Measurements from ENCODE around the gene AHSA1. TPM values are rescaled to one million over a fixed set of nuclear protein-coding genes. Genes with fewer than 3 reads are reported as not detected.

The AHSA1 gene
- total RNA-seq (2022; extraction: Qiagen RNA extraction; ENCODE audit: low read depth), result 234 to 329 TPM (median 287 TPM) in 5 replicates

DNA sequence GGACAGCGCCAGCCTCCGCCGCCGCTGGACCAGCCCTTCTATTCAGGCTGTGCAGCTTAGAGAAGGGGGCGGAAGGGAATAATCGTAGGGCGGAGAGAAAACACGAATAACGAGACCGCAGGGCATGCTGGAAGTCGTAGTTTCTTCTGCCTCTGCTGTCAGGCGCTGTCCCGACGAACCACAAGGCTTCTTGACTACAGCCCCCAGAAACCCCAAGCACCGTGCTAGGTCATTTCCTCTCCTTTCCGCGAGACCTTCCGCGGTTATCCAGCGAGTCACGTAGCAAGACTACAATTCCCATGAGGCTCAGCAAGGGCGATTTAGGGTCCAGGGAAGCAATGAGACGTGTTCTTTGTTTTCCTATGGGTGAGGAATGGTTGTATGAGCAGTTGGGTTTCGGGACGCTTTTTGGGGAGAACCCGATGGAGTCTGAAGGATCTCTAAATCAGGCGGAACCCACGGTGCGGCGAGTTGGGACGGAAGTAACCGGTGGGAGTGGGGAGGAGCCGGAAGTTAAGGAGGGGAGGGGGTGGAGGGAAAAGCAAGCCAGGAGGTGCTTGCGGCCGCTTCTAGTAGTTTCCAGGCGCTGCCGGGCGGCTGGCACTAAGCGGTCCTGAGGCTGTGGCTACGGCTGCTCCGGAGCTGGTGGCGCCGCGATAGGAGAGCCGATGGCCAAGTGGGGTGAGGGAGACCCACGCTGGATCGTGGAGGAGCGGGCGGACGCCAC is at the start of gene AHSA1, which contains the start of gene VIPAS39:
AHSA1 (plus strand) TSS at position 572 of the 727 bp plus-strand sequence; CDS start at position 669, 97 bp downstream.
VIPAS39 (minus strand) TSS at position 80 of the 727 bp plus-strand sequence. CDS start 3,499 bp downstream, outside the sequence.

GRCh38 chr14:77423423-77423822 is 34.5 kb upstream of the AHSA1 start, which contains the start of gene NOXRED1:
NOXRED1 (minus strand) TSS chr14:77423523; CDS start chr14:77422889, 634 bp downstream.

GRCh38 chr14:77498120-77498979 is 40.5 kb downstream of the AHSA1 start, which contains the start of gene ISM2:
ISM2 (minus strand) TSS chr14:77498816; CDS start chr14:77498793, 23 bp downstream.

Other genes with a start within 250 kb of the AHSA1 start
- gene NGB, start 186.9 kb upstream of the AHSA1 start, total RNA-seq (2022; extraction: Qiagen RNA extraction; ENCODE audit: low read depth), result not detected in 5 replicates
- 31.6 to 41.6 TPM (median 31.8 TPM) in 5 replicates for gene POMT2, start 137.2 kb upstream of the AHSA1 start, total RNA-seq (2022; extraction: Qiagen RNA extraction; ENCODE audit: low read depth)
- 30.5 to 34.6 TPM (median 31.8 TPM) in 5 replicates for gene GSTZ1, start 137.1 kb upstream of the AHSA1 start, total RNA-seq (2022; extraction: Qiagen RNA extraction; ENCODE audit: low read depth)
- gene TMED8, start 81.0 kb upstream of the AHSA1 start, total RNA-seq (2022; extraction: Qiagen RNA extraction; ENCODE audit: low read depth), result 3.0 to 8.1 TPM (median 7.6 TPM) in 5 replicates
- gene SAMD15, start 80.7 kb upstream of the AHSA1 start, total RNA-seq (2022; extraction: Qiagen RNA extraction; ENCODE audit: low read depth), result 1.4 to 3.3 TPM (median 2.1 TPM) in 5 replicates
- gene NOXRED1, start 34.6 kb upstream of the AHSA1 start, total RNA-seq (2022; extraction: Qiagen RNA extraction; ENCODE audit: low read depth), result 0.07 to 0.14 TPM in 2 of 5 replicates, not detected in the others
- gene VIPAS39, start 492 bp upstream of the AHSA1 start, total RNA-seq (2022; extraction: Qiagen RNA extraction; ENCODE audit: low read depth), result 13.0 to 14.1 TPM (median 13.4 TPM) in 5 replicates
- gene ISM2, start 40.7 kb downstream of the AHSA1 start, total RNA-seq (2022; extraction: Qiagen RNA extraction; ENCODE audit: low read depth), result 0.40 to 0.57 TPM (median 0.46 TPM) in 5 replicates
- 23.6 to 31.9 TPM (median 27.5 TPM) in 5 replicates for gene SPTLC2, start 158.5 kb downstream of the AHSA1 start, total RNA-seq (2022; extraction: Qiagen RNA extraction; ENCODE audit: low read depth)
- 13.8 to 17.4 TPM (median 16.1 TPM) in 5 replicates for gene ALKBH1, start 249.9 kb downstream of the AHSA1 start, total RNA-seq (2022; extraction: Qiagen RNA extraction; ENCODE audit: low read depth)